HG02943 (cell line): ENCODE data around the gene SLN.
"Not testable (repeated sequence)": the region's sequence is repeated elsewhere in the genome, so short reads cannot be mapped to it uniquely, and the experiment has no call there.

Experiments
- ATAC-seq: cut with Tn5 transposase; IDR thresholded peaks from one replicate; pipeline ENCODE4 v1.9.1; 2021; ENCODE audit warnings: mild to moderate bottlenecking, low read depth, moderate library complexity; ENCODE audit not compliant: unreplicated experiment

The SLN gene

GRCh38 chr11:107711861-107712755 is at the start of gene SLN:
Gene SLN, minus strand, starts transcription at chr11:107712056.
- ATAC-seq, result no peak

GRCh38 chr11:107758719-107759355 is 47.0 kb upstream of the SLN start:
- not testable (repeated sequence) for ATAC-seq

GRCh38 chr11:107757661-107758060 is 45.8 kb upstream of the SLN start:
- ATAC-seq, result no peak

- ATAC-seq, result no peak
These were observed 44.7 kb upstream of the SLN start for GRCh38 chr11:107756553-107756952.

- no peak for ATAC-seq
These were observed 41.3 kb upstream of the SLN start for GRCh38 chr11:107752949-107753822.

GRCh38 chr11:107752508-107752907 is 40.7 kb upstream of the SLN start:
- no peak for ATAC-seq

- ATAC-seq, result no peak
These were observed 39.2 kb upstream of the SLN start for GRCh38 chr11:107751082-107751481.

GRCh38 chr11:107750313-107750712 is 38.5 kb upstream of the SLN start:
- no peak for ATAC-seq

GRCh38 chr11:107747622-107748021 is 35.8 kb upstream of the SLN start:
- ATAC-seq, result no peak

- ATAC-seq, result no peak
These were observed 32.9 kb upstream of the SLN start for GRCh38 chr11:107744736-107745135.

GRCh38 chr11:107743191-107743590 is 31.3 kb upstream of the SLN start:
- ATAC-seq, result no peak

- no peak for ATAC-seq
These were observed 29.4 kb upstream of the SLN start for GRCh38 chr11:107741044-107741823.

GRCh38 chr11:107740271-107740670 is 28.4 kb upstream of the SLN start:
- no peak for ATAC-seq

- ATAC-seq, result no peak
These were observed 24.7 kb upstream of the SLN start for GRCh38 chr11:107736546-107736945.

- no peak for ATAC-seq
These were observed 21.7 kb upstream of the SLN start for GRCh38 chr11:107733518-107733917.

- no peak for ATAC-seq
These were observed 20.8 kb upstream of the SLN start for GRCh38 chr11:107732689-107733051.

GRCh38 chr11:107731941-107732688 is 20.3 kb upstream of the SLN start:
- ATAC-seq, result no peak

GRCh38 chr11:107722662-107723061 is 10.8 kb upstream of the SLN start:
- ATAC-seq, result no peak

- no peak for ATAC-seq
These were observed 9.4 kb upstream of the SLN start for GRCh38 chr11:107721207-107721606.
